HUES64 (cell line): ENCODE results near the gene CACNA1C.
"Not testable (repeated sequence)": the region's sequence is repeated elsewhere in the genome, so short reads cannot be mapped to it uniquely, and the experiment has no call there.

Experiments used
- H3K27ac ChIP-seq: 2 replicates; pipeline ENCODE4 v1.7.0; 2013; ENCODE audit warnings: low read depth, low read length, inconsistent platforms
- H3K27me3 ChIP-seq: 2 replicates; pipeline ENCODE4 v1.6.1; 2013; ENCODE audit warnings: mild to moderate bottlenecking, low read length; ENCODE audit not compliant: insufficient read depth
- H3K36me3 ChIP-seq: 2 replicates; pipeline ENCODE4 v1.6.1; 2013; ENCODE audit warnings: mild to moderate bottlenecking, low read length; ENCODE audit not compliant: insufficient read depth
- H3K4me1 ChIP-seq: 2 replicates; pipeline ENCODE4 v1.6.1; 2013; ENCODE audit warnings: mild to moderate bottlenecking, low read length, moderate library complexity; ENCODE audit not compliant: insufficient read depth
- H3K4me3 ChIP-seq: 2 replicates; pipeline ENCODE4 v1.5.1; 2013; ENCODE audit warnings: mild to moderate bottlenecking, low read length, moderate library complexity
- H3K9ac ChIP-seq: 2 replicates; pipeline ENCODE4 v1.6.1; 2013; ENCODE audit warnings: mild to moderate bottlenecking, low read depth, low read length
- H3K9me3 ChIP-seq: 2 replicates; pipeline ENCODE4 v1.6.1; 2013; ENCODE audit warnings: low read depth, low read length; ENCODE audit not compliant: insufficient read depth
- WGBS: fragments of 150-250, 120-280 bp; methylation state at CpG from one replicate; pipeline ENCODE4 v1.1.7; 2013; ENCODE audit warnings: missing lambda C conversion rate; 5-methylcytosine and 5-hydroxymethylcytosine counted together

The CACNA1C gene

DNA sequence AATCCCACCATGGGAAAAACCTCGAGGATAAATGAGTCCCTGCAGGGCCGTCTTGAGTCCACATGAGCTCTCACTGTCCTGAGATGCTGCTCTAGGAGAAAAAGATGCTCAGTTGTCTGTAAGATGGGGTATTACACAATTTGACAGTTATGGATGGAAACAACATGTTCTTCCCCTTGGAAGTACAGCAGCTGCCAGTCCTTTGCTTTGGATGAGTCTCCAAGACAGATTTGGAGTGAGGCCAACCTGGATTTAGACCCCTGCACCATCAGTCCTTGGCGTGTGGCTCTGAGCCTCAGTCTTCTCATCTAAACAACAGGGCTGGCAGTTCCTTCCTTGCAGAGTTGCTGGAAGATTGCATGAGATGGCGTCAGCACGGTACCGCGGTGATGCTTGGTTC is 432.9 kb downstream of the CACNA1C start:
- Histone ChIP-seq H3K9me3 (no peaks in the 10 kb centered on the region), H3K9ac (no peak overlapping the region), H3K27ac (no peak overlapping the region), H3K4me1 (no peaks in the 10 kb centered on the region), H3K36me3 (no peaks in the 10 kb centered on the region), H3K4me3 (no peak overlapping the region), H3K27me3 (no peaks in the 10 kb centered on the region)
- WGBS: 93% methylated on average over 7 of the region's 7 CpGs

DNA sequence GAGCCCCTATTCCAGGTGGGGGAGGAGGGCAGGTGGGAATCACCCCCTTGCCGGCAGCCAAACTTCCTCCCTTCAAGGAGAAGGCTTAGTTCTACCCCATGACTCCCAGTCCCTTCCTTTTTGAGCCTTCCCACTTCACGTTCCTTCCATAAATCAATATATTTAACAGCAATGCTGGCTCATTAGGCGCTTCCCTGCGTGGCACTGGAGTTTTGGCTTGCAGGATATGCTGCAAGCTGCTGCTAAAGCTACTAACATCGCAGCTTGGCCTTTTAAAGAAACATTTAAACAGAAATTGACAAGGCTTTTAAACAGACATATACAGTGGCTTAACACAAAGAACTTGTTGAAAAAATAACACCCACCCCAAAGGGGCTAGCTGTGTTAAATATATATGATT is 434.0 kb downstream of the CACNA1C start:
- Histone ChIP-seq H3K36me3 (no peaks in the 10 kb centered on the region), H3K27ac (no peak overlapping the region), H3K9me3 (no peaks in the 10 kb centered on the region), H3K27me3 (no peaks in the 10 kb centered on the region), H3K4me3 (no peak overlapping the region), H3K4me1 (no peaks in the 10 kb centered on the region), H3K9ac (no peak overlapping the region)
- 94% methylated on average over 5 of the region's 5 CpGs for WGBS

- 100% methylated on average over 2 of the region's 5 CpGs for WGBS
Measured at GRCh38 chr12:2487278-2487677, 434.5 kb downstream of the CACNA1C start.

DNA sequence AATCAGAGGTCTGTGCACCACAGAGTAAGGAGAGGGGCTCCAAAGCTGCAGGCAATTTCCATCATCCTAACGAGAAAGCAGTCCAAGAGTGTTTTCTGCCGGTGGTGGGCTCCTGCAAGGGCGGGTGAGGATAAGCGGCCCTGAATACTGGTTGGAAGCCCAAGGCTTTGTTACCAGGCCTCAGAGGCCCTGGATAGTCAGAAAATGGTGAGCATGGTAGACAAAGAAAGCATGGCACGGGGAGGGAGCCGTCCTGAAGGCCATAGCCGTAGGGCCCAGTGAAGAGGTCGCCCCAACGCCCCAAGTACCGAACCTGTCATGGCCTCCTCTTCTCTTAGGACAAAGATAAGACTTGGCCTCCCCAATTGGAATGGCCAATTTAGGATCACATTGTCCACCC is 435.3 kb downstream of the CACNA1C start:
- Histone ChIP-seq H3K36me3 (no peaks in the 10 kb centered on the region), H3K4me3 (no peak overlapping the region), H3K27ac (no peak overlapping the region), H3K4me1 (no peaks in the 10 kb centered on the region), H3K9ac (no peak overlapping the region), H3K9me3 (no peaks in the 10 kb centered on the region), H3K27me3 (no peaks in the 10 kb centered on the region)
- 97% methylated on average over 10 of the region's 10 CpGs for WGBS

More at GRCh38 chr12:2487278-2487677, 434.5 kb downstream of the CACNA1C start:
- Histone ChIP-seq H3K9me3 (no peaks in the 10 kb centered on the region), H3K36me3 (no peaks in the 10 kb centered on the region), H3K27ac (no peak overlapping the region), H3K4me1 (no peaks in the 10 kb centered on the region), H3K4me3 (no peak overlapping the region), H3K27me3 (no peaks in the 10 kb centered on the region), H3K9ac (no peak overlapping the region)

GRCh38 chr12:2488596-2488995 is 435.8 kb downstream of the CACNA1C start:
- H3K9ac ChIP-seq: no peak overlapping the region
- no peaks in the 10 kb centered on the region for H3K27me3 ChIP-seq
- no peaks in the 10 kb centered on the region for H3K4me1 ChIP-seq
- H3K27ac ChIP-seq: no peak overlapping the region
- no peak overlapping the region for H3K4me3 ChIP-seq
- WGBS: 96% methylated on average over 7 of the region's 7 CpGs
- no peaks in the 10 kb centered on the region for H3K36me3 ChIP-seq
- H3K9me3 ChIP-seq: no peaks in the 10 kb centered on the region

DNA sequence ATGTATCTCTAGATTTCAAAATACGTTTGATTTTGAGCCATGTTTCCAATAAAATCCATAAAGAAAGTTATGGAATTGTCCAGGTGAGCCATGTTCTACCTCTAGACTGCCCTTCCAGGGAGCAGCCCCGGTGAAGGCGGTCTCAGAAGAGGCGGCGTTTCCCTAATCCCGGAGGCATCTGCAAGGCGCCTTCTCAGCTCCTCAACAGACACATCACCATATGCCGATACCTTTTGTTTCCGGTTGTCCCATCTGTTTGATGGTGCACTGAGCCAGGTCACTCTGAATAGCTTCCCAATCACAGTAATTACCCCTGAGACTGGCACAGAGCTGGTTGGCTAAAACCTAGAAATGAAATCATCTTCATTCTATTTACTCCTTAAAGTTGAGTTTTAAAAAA is 436.5 kb downstream of the CACNA1C start:
- no peaks in the 10 kb centered on the region for H3K36me3 ChIP-seq
- 88% methylated on average over 9 of the region's 9 CpGs for WGBS

DNA sequence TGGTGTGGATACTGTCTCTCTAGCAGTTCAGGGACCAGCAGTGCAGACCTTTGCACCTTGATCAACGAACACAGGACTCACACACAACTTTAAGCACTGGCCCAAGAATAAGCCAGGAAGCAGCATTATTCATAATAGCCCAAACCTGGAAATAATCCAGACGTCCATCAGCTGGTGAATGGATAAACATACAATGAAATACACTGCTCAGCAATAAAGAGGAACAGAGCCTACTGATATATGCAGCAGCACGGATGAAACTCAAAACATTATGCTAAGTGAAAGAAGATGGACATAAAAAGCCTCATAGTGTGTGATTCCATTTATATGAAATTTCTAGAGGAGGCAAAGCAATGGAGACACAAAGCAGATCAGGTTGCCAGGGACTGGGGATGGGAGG is 438.0 kb downstream of the CACNA1C start:
- WGBS: 84% methylated on average over 3 of the region's 3 CpGs
- no peaks in the 10 kb centered on the region for H3K27me3 ChIP-seq
- no peak overlapping the region for H3K27ac ChIP-seq

More for the DNA sequence above, 436.5 kb downstream of the CACNA1C start:
- no peak overlapping the region for H3K4me3 ChIP-seq
- H3K27me3 ChIP-seq: no peaks in the 10 kb centered on the region
- no peak overlapping the region for H3K9ac ChIP-seq
- H3K27ac ChIP-seq: no peak overlapping the region
- no peaks in the 10 kb centered on the region for H3K4me1 ChIP-seq
- H3K9me3 ChIP-seq: no peaks in the 10 kb centered on the region

GRCh38 chr12:2491349-2491748 is 438.6 kb downstream of the CACNA1C start:
- not testable (repeated sequence) for H3K4me3 ChIP-seq, H3K27ac ChIP-seq, H3K9me3 ChIP-seq, H3K36me3 ChIP-seq, H3K4me1 ChIP-seq, H3K9ac ChIP-seq, H3K27me3 ChIP-seq
- WGBS: 34% methylated on average over 1 of the region's 2 CpGs

More for the DNA sequence above, 438.0 kb downstream of the CACNA1C start:
- Histone ChIP-seq H3K36me3 (no peaks in the 10 kb centered on the region), H3K9me3 (no peaks in the 10 kb centered on the region), H3K4me3 (no peak overlapping the region), H3K9ac (no peak overlapping the region), H3K4me1 (no peaks in the 10 kb centered on the region)

- Histone ChIP-seq H3K27ac (no peak overlapping the region), H3K36me3 (no peaks in the 10 kb centered on the region), H3K27me3 (no peaks in the 10 kb centered on the region), H3K9ac (no peak overlapping the region), H3K4me3 (no peak overlapping the region), H3K4me1 (no peaks in the 10 kb centered on the region), H3K9me3 (no peaks in the 10 kb centered on the region)
- WGBS: 91% methylated on average over 11 of the region's 11 CpGs
Measured at GRCh38 chr12:2492236-2492635, 439.4 kb downstream of the CACNA1C start.

DNA sequence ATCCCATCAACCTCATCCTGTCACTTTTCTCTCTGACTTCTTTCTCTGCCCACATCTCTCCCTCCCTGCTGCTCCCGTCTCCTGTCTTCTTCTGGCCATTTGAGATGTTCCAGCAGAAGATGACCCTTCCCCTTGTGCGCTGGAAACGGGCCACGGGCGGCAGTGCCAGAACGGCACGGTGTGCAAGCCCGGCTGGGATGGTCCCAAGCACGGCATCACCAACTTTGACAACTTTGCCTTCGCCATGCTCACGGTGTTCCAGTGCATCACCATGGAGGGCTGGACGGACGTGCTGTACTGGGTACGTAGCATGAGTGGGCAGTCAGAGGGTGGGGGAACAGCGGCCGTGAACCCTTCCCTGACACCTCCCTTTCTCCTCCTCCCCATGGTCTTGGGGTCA is 440.3 kb downstream of the CACNA1C start:
- Histone ChIP-seq H3K9me3 (no peaks in the 10 kb centered on the region), H3K27me3 (no peaks in the 10 kb centered on the region), H3K4me1 (no peaks in the 10 kb centered on the region), H3K4me3 (no peak overlapping the region), H3K9ac (no peak overlapping the region), H3K36me3 (no peaks in the 10 kb centered on the region), H3K27ac (no peak overlapping the region)
- WGBS: 93% methylated on average over 14 of the region's 16 CpGs

- Histone ChIP-seq H3K9me3 (no peaks in the 10 kb centered on the region), H3K27ac (no peak overlapping the region), H3K36me3 (no peaks in the 10 kb centered on the region), H3K9ac (no peak overlapping the region), H3K27me3 (no peaks in the 10 kb centered on the region), H3K4me1 (no peaks in the 10 kb centered on the region), H3K4me3 (no peak overlapping the region)
- WGBS: 90% methylated on average over 8 of the region's 8 CpGs
Measured at GRCh38 chr12:2494486-2495192, 441.9 kb downstream of the CACNA1C start.
